Liver (tissue), 3 donors: Measurements from ENCODE around the gene PIP4K2A.

Experiments used
- CTCF ChIP-seq: fragments of 150-350 bp; IDR thresholded peaks from 2 replicates; pipeline ENCODE4 v1.5.1; 2017; ENCODE audit warnings: improper control_type of control experiment, low read depth, low read length; ENCODE audit not compliant: missing input control
- FOXA1 ChIP-seq: IDR thresholded peaks from 2 replicates; pipeline ENCODE4 v1.6.1; 2016; ENCODE audit warnings: antibody characterized with exemption
- FOXA2 ChIP-seq: IDR thresholded peaks from 2 replicates; pipeline ENCODE4 v1.6.1; 2016; ENCODE audit warnings: antibody characterized with exemption
- GABPA ChIP-seq, 2 donors: IDR thresholded peaks in 1 of 2; conservative IDR thresholded peaks in 1 of 2; 2 replicates each; pipeline ENCODE4 v1.6.1; 2016; ENCODE audit warnings: antibody characterized with exemption in 2 of 2, mild to moderate bottlenecking in 1 of 2, moderate library complexity in 1 of 2
- HNF4A ChIP-seq, 2 donors: conservative IDR thresholded peaks; 2 replicates each; pipeline ENCODE4 v1.6.1; 2016; ENCODE audit warnings: antibody characterized with exemption in 2 of 2, mild to moderate bottlenecking in 2 of 2
- JUND ChIP-seq, 2 donors: IDR thresholded peaks; 2 replicates each; pipeline ENCODE4 v1.6.1; 2016; ENCODE audit warnings: antibody characterized with exemption in 2 of 2
- RAD21 ChIP-seq, 2 donors: IDR thresholded peaks; 2 replicates each; pipeline ENCODE4 v1.6.1; 2016; ENCODE audit warnings: antibody characterized with exemption in 2 of 2, mild to moderate bottlenecking in 2 of 2
- REST ChIP-seq: IDR thresholded peaks from 2 replicates; pipeline ENCODE4 v1.6.1; 2016; ENCODE audit warnings: antibody characterized with exemption, mild to moderate bottlenecking
- SP1 ChIP-seq: IDR thresholded peaks from 2 replicates; pipeline ENCODE4 v1.6.1; 2018; ENCODE audit warnings: antibody characterized with exemption, mild to moderate bottlenecking
- YY1 ChIP-seq: IDR thresholded peaks from 2 replicates; pipeline ENCODE4 v1.6.1; 2016; ENCODE audit warnings: antibody characterized with exemption, mild to moderate bottlenecking
- ZBTB33 ChIP-seq: IDR thresholded peaks from 2 replicates; pipeline ENCODE4 v1.6.1; 2016; ENCODE audit warnings: antibody characterized with exemption
- donor health status: healthy.
- donor health status: healthy.

GRCh38 chr10:22723343-22723779 lies 9.0 kb upstream of the PIP4K2A start:
- no peak for TF ChIP-seq HNF4A (conservative IDR thresholded peaks at IDR 0.05)
- no peak for TF ChIP-seq CTCF
- no peak for TF ChIP-seq YY1
- TF ChIP-seq JUND (IDR thresholded peaks at IDR 0.05) = no peak
- TF ChIP-seq SP1 = no peak
- TF ChIP-seq GABPA (IDR thresholded peaks at IDR 0.05 in 1 of 2, conservative IDR thresholded peaks at IDR 0.05 in 1 of 2) = no peak
- no peak for TF ChIP-seq ZBTB33
- TF ChIP-seq RAD21 (IDR thresholded peaks at IDR 0.05) = no peak
- no peak for TF ChIP-seq FOXA1
- TF ChIP-seq REST = no peak
- no peak for TF ChIP-seq FOXA2
